Choroid plexus epithelial cell (primary cell): ENCODE measurements around the gene DPP3.

Experiments
- DNase-seq: peaks from one replicate; pipeline ENCODE4 v3.0.0-alpha.2; 2010; ENCODE audit warnings: low read depth
- H3K4me3 ChIP-seq: 2 replicates; pipeline ENCODE4 v1.5.1; 2011; ENCODE audit warnings: low read depth, mild to moderate bottlenecking, control low read depth, low read length, moderate library complexity
- CTCF ChIP-seq: conservative IDR thresholded peaks from 2 replicates; pipeline ENCODE4 v1.5.1; 2011; ENCODE audit warnings: low read depth, mild to moderate bottlenecking, control low read depth, inconsistent platforms, low read length, moderate library complexity

The DPP3 gene

GRCh38 chr11:66549696-66550095 is 69.5 kb downstream of the DPP3 start:
- H3K4me3 ChIP-seq, result no peak overlapping the region
- TF ChIP-seq CTCF, result no peak
- no peak for DNase-seq

GRCh38 chr11:66550887-66551286 is 70.7 kb downstream of the DPP3 start:
- no peak for TF ChIP-seq CTCF
- DNase-seq, result no peak
- H3K4me3 ChIP-seq, result no peak overlapping the region

- DNase-seq, result no peak
- TF ChIP-seq CTCF, result no peak
- H3K4me3 ChIP-seq, result no peak overlapping the region
These were observed 74.4 kb downstream of the DPP3 start for GRCh38 chr11:66554602-66555001.

GRCh38 chr11:66555416-66555815 is 75.2 kb downstream of the DPP3 start:
- no peak for TF ChIP-seq CTCF
- DNase-seq, result no peak
- no peak overlapping the region for H3K4me3 ChIP-seq

- no peak for TF ChIP-seq CTCF
- H3K4me3 ChIP-seq, result no peak overlapping the region
- DNase-seq, result no peak
These were observed 75.9 kb downstream of the DPP3 start for GRCh38 chr11:66556086-66556485.

GRCh38 chr11:66557733-66558326 is 77.6 kb downstream of the DPP3 start:
- no peak for DNase-seq
- H3K4me3 ChIP-seq, result no peak overlapping the region
- no peak for TF ChIP-seq CTCF
